Peyer's patch (tissue), 4 donors: ENCODE results near the gene PKD1. TPM values are rescaled to one million over a fixed set of nuclear protein-coding genes. Genes with fewer than 3 reads are reported as not detected.
A peak's percentile ranks its signal among the peaks of the same experiment; 100 is the strongest.
"Not testable (repeated sequence)": the region's sequence is repeated elsewhere in the genome, so short reads cannot be mapped to it uniquely, and the experiment has no call there.

ENCODE experiments used
- DNase-seq, 3 donors: peaks; one replicate each; pipeline ENCODE4 v3.0.0-alpha.2; 2017 to 2019
- H3K27ac ChIP-seq, 4 donors: fragments of 200-600 bp; sonication (generic); one replicate each; pipeline ENCODE4 v1.5.1; 2016 to 2019
- H3K27me3 ChIP-seq, 2 donors: fragments of 200-600 bp; sonication (generic); one replicate each; pipeline ENCODE4 v1.5.1; 2019
- H3K36me3 ChIP-seq, 3 donors: fragments of 200-600 bp; sonication (generic); one replicate each; pipeline ENCODE4 v1.5.1; 2016 to 2019
- H3K4me1 ChIP-seq, 4 donors: fragments of 200-600 bp; sonication (generic); one replicate each; pipeline ENCODE4 v1.5.1; 2016 to 2019
- H3K4me3 ChIP-seq, 4 donors: fragments of 200-600 bp; sonication (generic); 1 replicate in 3 of 4; 2 replicates in 1 of 4; pipeline ENCODE4 v1.5.1; 2016 to 2019; ENCODE audit warnings: mild to moderate bottlenecking in 1 of 4
- H3K9me3 ChIP-seq, 4 donors: fragments of 200-600 bp; sonication (generic); one replicate each; pipeline ENCODE4 v1.5.1; 2016 to 2019; ENCODE audit warnings: mild to moderate bottlenecking in 1 of 4
- CTCF ChIP-seq, 6 experiments: fragments of 450-650 bp in 4 of 6; fragments of 200-600 bp in 2 of 6; sonication (generic) in 1 of 6; IDR thresholded peaks; one replicate each; pipeline ENCODE4 v1.5.1; 2017 to 2019; ENCODE audit warnings: antibody characterized with exemption in 6 of 6, mild to moderate bottlenecking in 3 of 6, moderate library complexity in 1 of 6
- POLR2A ChIP-seq, 2 donors: fragments of 450-650 bp; IDR thresholded peaks; one replicate each; pipeline ENCODE4 v1.5.1; 2017; ENCODE audit warnings: antibody characterized with exemption in 2 of 2, mild to moderate bottlenecking in 2 of 2, moderate library complexity in 2 of 2
- total RNA-seq, 4 donors: library from RNA; depleted of rRNA; stranded (reverse); fragments of >200 nt; gene quantifications; one replicate each; pipeline ENCODE4 v1.1.0, GENCODE V29; 2016

Gene PKD1
- total RNA-seq, 4 donors from 2014 or later: 64.6 to 305 (median 188) TPM

GRCh38 chr16:2123706-2124376, 11.9 kb downstream of the PKD1 start:
- Histone ChIP-seq H3K4me1 (peaks cover 0 to 54% (median 8%) of the 10 kb centered on the region in 4 donors), H3K27ac (peak overlapping the region; percentile 71 to 96 (median 81)), H3K4me3 (peak overlapping the region in 1 of 4 donors; percentile 37)
- not testable (repeated sequence) for H3K27me3 ChIP-seq, DNase-seq, H3K36me3 ChIP-seq, H3K9me3 ChIP-seq

- Histone ChIP-seq H3K4me1 (peaks cover 0 to 48% (median 2%) of the 10 kb centered on the region in 4 donors), H3K27ac (peak overlapping the region in 2 of 4 donors; percentile 88 to 96), H3K4me3 (peak overlapping the region in 1 of 4 donors; percentile 37)
These were observed 12.6 kb downstream of the PKD1 start for GRCh38 chr16:2122934-2123683.

GRCh38 chr16:2122429-2122828, 13.3 kb downstream of the PKD1 start:
- Histone ChIP-seq H3K27ac (peak overlapping the region in 2 of 4 donors; percentile 8 to 96), H3K9me3 (no peaks in the 10 kb centered on the region), H3K36me3 (no peaks in the 10 kb centered on the region), H3K4me1 (peaks cover 0 to 45% (median 2%) of the 10 kb centered on the region in 4 donors), H3K27me3 (no peaks in the 10 kb centered on the region), H3K4me3 (no peak overlapping the region)
- DNase-seq: no peak
- no peak for TF ChIP-seq CTCF (IDR thresholded peaks at IDR 0.05)
- no peak for TF ChIP-seq POLR2A (IDR thresholded peaks at IDR 0.05)

More at GRCh38 chr16:2122934-2123683, 12.6 kb downstream of the PKD1 start:
- not testable (repeated sequence) for H3K36me3 ChIP-seq, H3K27me3 ChIP-seq, DNase-seq, H3K9me3 ChIP-seq

- peak overlapping the region in 1 of 4 donors; percentile 21 for H3K4me3 ChIP-seq
- H3K27ac ChIP-seq: peak overlapping the region in 2 of 4 donors; percentile 1 to 96
- no peaks in the 10 kb centered on the region for H3K9me3 ChIP-seq
- TF ChIP-seq CTCF (IDR thresholded peaks at IDR 0.05): no peak
- no peak for TF ChIP-seq POLR2A (IDR thresholded peaks at IDR 0.05)
- DNase-seq: no peak
- no peaks in the 10 kb centered on the region for H3K27me3 ChIP-seq
- peaks cover 0 to 44% (median under 1%) of the 10 kb centered on the region in 4 donors for H3K4me1 ChIP-seq
- H3K36me3 ChIP-seq: no peaks in the 10 kb centered on the region
These were observed 13.8 kb downstream of the PKD1 start for GRCh38 chr16:2121853-2122252.

GRCh38 chr16:2121325-2121724, 14.4 kb downstream of the PKD1 start:
- peak in 4 of 6 experiments; percentile 18 to 27 (median 22) for TF ChIP-seq CTCF (IDR thresholded peaks at IDR 0.05)
- H3K4me1 ChIP-seq: peaks cover 0 to 44% (median 0%) of the 10 kb centered on the region in 4 donors
- H3K4me3 ChIP-seq, H3K36me3 ChIP-seq, H3K9me3 ChIP-seq, H3K27me3 ChIP-seq: not testable (repeated sequence)
- peak overlapping the region in 2 of 4 donors; percentile 1 to 96 for H3K27ac ChIP-seq
- peak in 1 of 3 donors; percentile 64 for DNase-seq

GRCh38 chr16:2117960-2118722, 17.6 kb downstream of the PKD1 start:
- not testable (repeated sequence) for DNase-seq, H3K27ac ChIP-seq, H3K27me3 ChIP-seq, H3K4me3 ChIP-seq, H3K9me3 ChIP-seq
- H3K4me1 ChIP-seq: peaks cover 0 to 21% (median 0%) of the 10 kb centered on the region in 4 donors
- H3K36me3 ChIP-seq: peaks cover 0 to 20% (median 0%) of the 10 kb centered on the region in 3 donors

- DNase-seq, H3K4me3 ChIP-seq, H3K27me3 ChIP-seq, H3K9me3 ChIP-seq, H3K27ac ChIP-seq: not testable (repeated sequence)
- Histone ChIP-seq H3K36me3 (peaks cover 0 to 25% (median 0%) of the 10 kb centered on the region in 3 donors), H3K4me1 (peaks cover 0 to 13% (median 0%) of the 10 kb centered on the region in 4 donors)
These were observed 18.4 kb downstream of the PKD1 start for GRCh38 chr16:2117341-2117740.

- not testable (repeated sequence) for H3K9me3 ChIP-seq, H3K27me3 ChIP-seq, H3K27ac ChIP-seq, DNase-seq, H3K4me3 ChIP-seq
- peaks cover 0 to 12% (median 0%) of the 10 kb centered on the region in 4 donors for H3K4me1 ChIP-seq
- peaks cover 0 to 34% (median 0%) of the 10 kb centered on the region in 3 donors for H3K36me3 ChIP-seq
These were observed 19.3 kb downstream of the PKD1 start for GRCh38 chr16:2116428-2116827.
